Large intestine (tissue), 3 donors: ENCODE results near the gene MCTP2. TPM values are rescaled to one million over a fixed set of nuclear protein-coding genes. Genes with fewer than 3 reads are reported as not detected.
A peak's percentile ranks its signal among the peaks of the same experiment; 100 is the strongest.

Experiments used
- DNase-seq, 2 donors: peaks; one replicate each; pipeline versions ENCODE4 v3.0.0 to v3.0.0-alpha.2; 2013
- H3K27ac ChIP-seq: one replicate; pipeline ENCODE4 v1.5.1; 2013; ENCODE audit warnings: low read length
- H3K27me3 ChIP-seq: 2 replicates; pipeline ENCODE4 v1.6.1; 2013; ENCODE audit warnings: low read length; ENCODE audit not compliant: control insufficient read depth, insufficient read depth
- H3K36me3 ChIP-seq: 2 replicates; pipeline ENCODE4 v1.6.1; 2013; ENCODE audit warnings: low read length; ENCODE audit not compliant: control insufficient read depth, insufficient read depth
- H3K4me1 ChIP-seq: one replicate; pipeline ENCODE4 v1.6.1; 2013; ENCODE audit warnings: low read length; ENCODE audit not compliant: control insufficient read depth, insufficient read depth
- H3K4me3 ChIP-seq: one replicate; pipeline ENCODE4 v1.5.1; 2013; ENCODE audit warnings: low read length
- H3K9me3 ChIP-seq: one replicate; pipeline ENCODE4 v1.6.1; 2013; ENCODE audit warnings: mild to moderate bottlenecking, low read depth, low read length, moderate library complexity; ENCODE audit not compliant: control insufficient read depth
- WGBS: methylation state at CpG from one replicate; pipeline ENCODE4 v1.1.5; 2013; ENCODE audit warnings: low lambda C conversion rate; ENCODE audit not compliant: insufficient coverage; 5-methylcytosine and 5-hydroxymethylcytosine counted together
- polyA plus RNA-seq: library from polyadenylated mRNA; unstranded; fragments of 120-200 nt; gene quantifications from one replicate; pipeline ENCODE4 v1.2.1, GENCODE V29; 2013

MCTP2 gene
- polyA plus RNA-seq, 1 donor: 18.7 TPM

- no CpG with 5 or more reads among the region's 3 CpGs for WGBS
Measured at GRCh38 chr15:94522125-94522524, 290.8 kb downstream of the MCTP2 start.

GRCh38 chr15:94523873-94524272, 292.5 kb downstream of the MCTP2 start:
- DNase-seq: no peak
- Histone ChIP-seq H3K4me1 (no peaks in the 10 kb centered on the region), H3K4me3 (no peak overlapping the region), H3K36me3 (no peaks in the 10 kb centered on the region), H3K27ac (no peak overlapping the region), H3K9me3 (no peaks in the 10 kb centered on the region), H3K27me3 (no peaks in the 10 kb centered on the region)
- 60% methylated on average over 1 of the region's 11 CpGs for WGBS

More at GRCh38 chr15:94522125-94522524, 290.8 kb downstream of the MCTP2 start:
- H3K4me1 ChIP-seq: no peaks in the 10 kb centered on the region
- no peak for DNase-seq
- H3K4me3 ChIP-seq: no peak overlapping the region
- no peak overlapping the region for H3K27ac ChIP-seq
- no peaks in the 10 kb centered on the region for H3K9me3 ChIP-seq
- H3K27me3 ChIP-seq: no peaks in the 10 kb centered on the region
- H3K36me3 ChIP-seq: no peaks in the 10 kb centered on the region

DNA sequence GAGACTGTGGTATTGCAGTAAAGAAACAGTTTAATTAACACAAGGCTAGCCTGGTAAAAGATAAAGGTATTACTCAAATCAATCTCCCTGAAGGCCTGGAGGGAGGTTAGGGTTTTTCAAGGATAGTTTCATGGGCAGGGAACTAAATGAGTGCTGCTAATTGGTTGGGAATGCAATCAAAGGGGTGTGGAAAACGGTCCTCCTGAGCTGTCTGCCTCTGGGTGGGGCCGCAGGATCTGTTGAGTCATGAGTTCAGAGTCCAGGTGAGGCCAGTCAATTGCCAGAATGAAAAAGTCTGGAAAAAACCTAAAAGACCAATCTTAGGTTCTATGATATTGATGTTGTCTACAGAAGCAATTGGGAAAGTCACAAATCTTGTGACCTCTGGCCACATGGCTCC, 293.2 kb downstream of the MCTP2 start:
- Histone ChIP-seq H3K27ac (no peak overlapping the region), H3K27me3 (no peaks in the 10 kb centered on the region), H3K4me3 (no peak overlapping the region), H3K4me1 (no peaks in the 10 kb centered on the region), H3K9me3 (no peaks in the 10 kb centered on the region), H3K36me3 (no peaks in the 10 kb centered on the region)
- no CpG with 5 or more reads among the region's 2 CpGs for WGBS
- DNase-seq: peak in 1 of 2 donors; percentile 2

DNA sequence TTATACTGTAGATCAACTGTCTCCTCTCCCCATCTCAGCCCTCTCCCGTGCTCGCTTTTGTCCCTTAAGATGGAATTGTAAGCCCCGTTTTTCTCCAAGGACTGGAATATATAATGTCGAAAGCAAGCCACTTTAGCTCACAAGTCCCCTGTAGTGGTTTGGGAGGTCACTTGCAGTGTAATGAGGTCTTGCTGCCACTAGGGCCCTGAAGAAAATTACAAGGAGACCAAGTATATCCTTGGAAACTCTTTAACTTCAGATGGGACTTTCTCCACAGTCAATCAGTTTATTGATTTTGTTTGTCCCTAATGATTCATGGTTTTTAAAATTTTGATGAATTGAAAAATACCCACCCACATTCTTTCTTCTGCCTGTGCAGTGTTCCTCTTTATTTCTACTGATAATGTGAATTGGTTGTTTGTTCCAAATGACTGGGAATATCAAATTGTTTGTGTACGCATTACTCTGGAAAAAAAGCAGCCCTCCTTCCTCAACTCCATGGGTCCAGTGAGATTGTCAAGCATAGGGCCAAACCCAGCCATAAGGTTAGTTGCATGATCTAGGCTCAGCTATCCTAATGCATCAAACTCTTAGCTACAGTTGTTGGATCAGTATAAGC, 294.8 kb downstream of the MCTP2 start:
- Histone ChIP-seq H3K4me1 (no peaks in the 10 kb centered on the region), H3K27me3 (no peaks in the 10 kb centered on the region), H3K9me3 (no peaks in the 10 kb centered on the region), H3K4me3 (no peak overlapping the region), H3K36me3 (no peaks in the 10 kb centered on the region), H3K27ac (no peak overlapping the region)
- WGBS: 100% methylated on average over 1 of the region's 5 CpGs
- DNase-seq: no peak

DNA sequence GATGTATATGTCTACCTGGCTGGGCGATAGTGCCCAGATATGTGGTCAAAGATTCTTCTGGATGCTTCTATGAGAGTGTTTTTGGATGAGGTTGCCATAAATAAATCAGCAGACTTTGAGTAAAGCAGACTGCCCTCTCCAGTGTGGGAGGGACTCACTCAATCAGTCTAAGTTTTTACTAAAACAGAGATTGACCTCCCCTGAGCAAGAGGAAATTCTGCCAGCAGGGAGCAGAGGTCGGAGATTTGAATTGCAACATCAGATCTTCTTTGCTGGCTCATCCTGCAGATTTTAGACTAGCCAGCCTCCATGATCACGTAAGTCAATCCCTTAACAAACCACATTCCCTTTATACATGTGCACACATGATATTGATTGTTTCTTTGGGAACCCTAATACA, 300.9 kb downstream of the MCTP2 start:
- Histone ChIP-seq H3K9me3 (no peaks in the 10 kb centered on the region), H3K36me3 (no peaks in the 10 kb centered on the region), H3K4me1 (no peaks in the 10 kb centered on the region), H3K4me3 (no peak overlapping the region), H3K27me3 (no peaks in the 10 kb centered on the region), H3K27ac (no peak overlapping the region)
- WGBS: no CpG with 5 or more reads among the region's 3 CpGs
- DNase-seq: no peak
